ENCODE data around the gene ZNF705A. TPM values are rescaled to one million over a fixed set of nuclear protein-coding genes. Genes with fewer than 3 reads are reported as not detected.
"Not testable (repeated sequence)": the region's sequence is repeated elsewhere in the genome, so short reads cannot be mapped to it uniquely, and the experiment has no call there.

Gene ZNF705A
- total RNA-seq, 3 donors from 2014 or later: not detected

- H3K36me3 ChIP-seq; H3K4me1 ChIP-seq; H3K27me3 ChIP-seq; H3K9me3 ChIP-seq; intact Hi-C loops (cut with DNase I; ENCODE audit: low total_unique reads): not testable (repeated sequence)
- Histone ChIP-seq H3K27ac (peak overlapping the region; percentile 81 to 89), H3K4me3 (peak overlapping the region; percentile 61 to 81 (median 75))
- peak in 1 of 3 donors; percentile 55 for TF ChIP-seq CTCF (IDR thresholded peaks at IDR 0.05)
- peak; percentile 46 to 63 for DNase-seq (ENCODE audit: low spot score in 2 of 2)
Measured at GRCh38 chr12:8179989-8180585, 23.3 kb downstream of the ZNF705A start.

- H3K4me1 ChIP-seq; H3K9me3 ChIP-seq; H3K27me3 ChIP-seq; H3K36me3 ChIP-seq; intact Hi-C loops (cut with DNase I; ENCODE audit: low total_unique reads); DNase-seq (ENCODE audit: low spot score in 2 of 2): not testable (repeated sequence)
- Histone ChIP-seq H3K4me3 (peak overlapping the region in 2 of 3 donors; percentile 75 to 81), H3K27ac (peak overlapping the region in 1 of 2 donors; percentile 43)
Measured at GRCh38 chr12:8181271-8181670, 24.5 kb downstream of the ZNF705A start.

GRCh38 chr12:8182923-8183322 is 26.1 kb downstream of the ZNF705A start:
- intact Hi-C loops (cut with DNase I; ENCODE audit: low total_unique reads); H3K4me1 ChIP-seq; H3K27me3 ChIP-seq; H3K9me3 ChIP-seq; H3K4me3 ChIP-seq; H3K27ac ChIP-seq; DNase-seq (ENCODE audit: low spot score in 2 of 2); H3K36me3 ChIP-seq: not testable (repeated sequence)

- intact Hi-C loops (cut with DNase I; ENCODE audit: low total_unique reads); H3K27me3 ChIP-seq; H3K4me1 ChIP-seq; DNase-seq (ENCODE audit: low spot score in 2 of 2); H3K4me3 ChIP-seq; H3K36me3 ChIP-seq; H3K27ac ChIP-seq; H3K9me3 ChIP-seq: not testable (repeated sequence)
Measured at GRCh38 chr12:8183346-8183745, 26.5 kb downstream of the ZNF705A start.

- H3K4me1 ChIP-seq; H3K27me3 ChIP-seq; H3K9me3 ChIP-seq; H3K36me3 ChIP-seq; DNase-seq (ENCODE audit: low spot score in 2 of 2); intact Hi-C loops (cut with DNase I; ENCODE audit: low total_unique reads); H3K27ac ChIP-seq; H3K4me3 ChIP-seq: not testable (repeated sequence)
Measured at GRCh38 chr12:8184206-8184605, 27.4 kb downstream of the ZNF705A start.

GRCh38 chr12:8188088-8188487 is 31.3 kb downstream of the ZNF705A start:
- H3K4me3 ChIP-seq; intact Hi-C loops (cut with DNase I; ENCODE audit: low total_unique reads); H3K27ac ChIP-seq; H3K27me3 ChIP-seq; H3K9me3 ChIP-seq; DNase-seq (ENCODE audit: low spot score in 2 of 2); H3K4me1 ChIP-seq; H3K36me3 ChIP-seq: not testable (repeated sequence)

GRCh38 chr12:8197685-8198308 is 41.0 kb downstream of the ZNF705A start:
- H3K9me3 ChIP-seq; H3K4me3 ChIP-seq; H3K27me3 ChIP-seq; H3K27ac ChIP-seq; DNase-seq (ENCODE audit: low spot score in 2 of 2); H3K4me1 ChIP-seq; H3K36me3 ChIP-seq; intact Hi-C loops (cut with DNase I; ENCODE audit: low total_unique reads): not testable (repeated sequence)

GRCh38 chr12:8218711-8219382 is 62.0 kb downstream of the ZNF705A start:
- H3K9me3 ChIP-seq; H3K36me3 ChIP-seq; DNase-seq (ENCODE audit: low spot score in 2 of 2); H3K27ac ChIP-seq; H3K4me1 ChIP-seq; H3K4me3 ChIP-seq; intact Hi-C loops (cut with DNase I; ENCODE audit: low total_unique reads); H3K27me3 ChIP-seq: not testable (repeated sequence)

GRCh38 chr12:8221375-8221774 is 64.6 kb downstream of the ZNF705A start:
- H3K27me3 ChIP-seq; intact Hi-C loops (cut with DNase I; ENCODE audit: low total_unique reads); H3K27ac ChIP-seq; H3K36me3 ChIP-seq; H3K4me1 ChIP-seq; DNase-seq (ENCODE audit: low spot score in 2 of 2); H3K9me3 ChIP-seq; H3K4me3 ChIP-seq: not testable (repeated sequence)

- H3K36me3 ChIP-seq; DNase-seq (ENCODE audit: low spot score in 2 of 2); H3K27me3 ChIP-seq; H3K4me3 ChIP-seq; H3K9me3 ChIP-seq; intact Hi-C loops (cut with DNase I; ENCODE audit: low total_unique reads); H3K4me1 ChIP-seq; H3K27ac ChIP-seq: not testable (repeated sequence)
Measured at GRCh38 chr12:8221844-8222243, 65.0 kb downstream of the ZNF705A start.

GRCh38 chr12:8222303-8222702 is 65.5 kb downstream of the ZNF705A start:
- H3K9me3 ChIP-seq; intact Hi-C loops (cut with DNase I; ENCODE audit: low total_unique reads); H3K27me3 ChIP-seq; H3K4me1 ChIP-seq; DNase-seq (ENCODE audit: low spot score in 2 of 2); H3K4me3 ChIP-seq; H3K27ac ChIP-seq; H3K36me3 ChIP-seq: not testable (repeated sequence)

- H3K4me1 ChIP-seq; H3K27ac ChIP-seq; H3K4me3 ChIP-seq; H3K27me3 ChIP-seq; intact Hi-C loops (cut with DNase I; ENCODE audit: low total_unique reads); DNase-seq (ENCODE audit: low spot score in 2 of 2); H3K36me3 ChIP-seq; H3K9me3 ChIP-seq: not testable (repeated sequence)
Measured at GRCh38 chr12:8223646-8224045, 66.8 kb downstream of the ZNF705A start.
